ENCODE results near the gene RNASE13.

DNA sequence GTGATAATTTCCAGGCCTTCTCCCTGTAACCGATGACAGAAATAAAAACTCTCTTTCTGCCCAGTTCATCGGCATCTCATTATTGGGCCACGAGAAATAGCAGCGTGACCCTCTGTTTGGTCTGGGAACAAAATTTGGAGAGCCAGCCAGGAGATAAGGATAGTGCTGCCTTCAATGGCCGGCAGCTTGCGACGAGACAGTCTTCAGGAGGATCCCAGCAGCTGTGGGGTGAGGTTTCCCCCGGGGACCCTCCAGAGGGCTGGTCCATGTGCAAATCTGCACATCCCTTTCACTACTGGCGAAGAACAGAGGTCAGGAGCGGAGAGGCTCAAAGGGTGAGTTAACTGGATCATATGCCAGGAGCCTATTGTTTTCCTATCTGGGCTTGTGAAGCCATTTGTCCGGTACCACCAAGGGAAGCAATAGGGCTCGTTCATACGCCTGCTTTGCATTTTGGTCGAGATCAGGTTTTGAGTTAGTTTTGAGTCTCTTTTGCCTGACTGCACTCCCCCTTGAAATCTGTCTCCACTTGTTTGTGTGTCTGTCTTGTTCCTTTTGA, 30.7 kb downstream of the RNASE13 start:
- TF ChIP-seq, protein P1, sequence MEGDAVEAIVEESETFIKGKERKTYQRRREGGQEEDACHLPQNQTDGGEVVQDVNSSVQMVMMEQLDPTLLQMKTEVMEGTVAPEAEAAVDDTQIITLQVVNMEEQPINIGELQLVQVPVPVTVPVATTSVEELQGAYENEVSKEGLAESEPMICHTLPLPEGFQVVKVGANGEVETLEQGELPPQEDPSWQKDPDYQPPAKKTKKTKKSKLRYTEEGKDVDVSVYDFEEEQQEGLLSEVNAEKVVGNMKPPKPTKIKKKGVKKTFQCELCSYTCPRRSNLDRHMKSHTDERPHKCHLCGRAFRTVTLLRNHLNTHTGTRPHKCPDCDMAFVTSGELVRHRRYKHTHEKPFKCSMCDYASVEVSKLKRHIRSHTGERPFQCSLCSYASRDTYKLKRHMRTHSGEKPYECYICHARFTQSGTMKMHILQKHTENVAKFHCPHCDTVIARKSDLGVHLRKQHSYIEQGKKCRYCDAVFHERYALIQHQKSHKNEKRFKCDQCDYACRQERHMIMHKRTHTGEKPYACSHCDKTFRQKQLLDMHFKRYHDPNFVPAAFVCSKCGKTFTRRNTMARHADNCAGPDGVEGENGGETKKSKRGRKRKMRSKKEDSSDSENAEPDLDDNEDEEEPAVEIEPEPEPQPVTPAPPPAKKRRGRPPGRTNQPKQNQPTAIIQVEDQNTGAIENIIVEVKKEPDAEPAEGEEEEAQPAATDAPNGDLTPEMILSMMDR (IDR thresholded peaks at IDR 0.05; ENCODE audit: low read length) = no peak
- no peak for TF ChIP-seq EZH2 (IDR thresholded peaks at IDR 0.05; ENCODE audit: borderline replicate concordance, low read length)

All from OCI-LY1 (cell line).